Motor neuron (in vitro differentiated cells): ENCODE results near the gene PAX5. TPM values are rescaled to one million over a fixed set of nuclear protein-coding genes. Genes with fewer than 3 reads are reported as not detected.

Source experiments
- ATAC-seq, 8 experiments: fragments of 200-7000 bp; cut with Tn5 transposase; replicated peaks in 6 of 8; 2 replicates each; pipeline ENCODE4 v1.8.0; 2021; ENCODE audit warnings: mild to moderate bottlenecking in 8 of 8, moderate library complexity in 8 of 8
- H3K27ac ChIP-seq, 2 donors: fragments of 250-450 bp; sonication (Bioruptor Pico); 2 replicates each; pipeline ENCODE4 v1.9.0; 2021; ENCODE audit warnings: antibody characterized with exemption in 2 of 2, mild to moderate bottlenecking in 2 of 2, moderate library complexity in 1 of 2
- H3K4me1 ChIP-seq, 2 donors: fragments of 250-450 bp; sonication (Bioruptor Pico); replicated peaks in 1 of 2; 2 replicates each; pipeline ENCODE4 v1.6.1; 2021; ENCODE audit warnings: antibody characterized with exemption in 2 of 2, mild to moderate bottlenecking in 2 of 2, moderate library complexity in 1 of 2
- H3K4me3 ChIP-seq, 5 donors: fragments of 250-450 bp; sonication (Bioruptor Pico); 2 replicates each; pipeline ENCODE4 v1.9.0; 2021; ENCODE audit warnings: antibody characterized with exemption in 5 of 5, mild to moderate bottlenecking in 5 of 5, moderate library complexity in 4 of 5
- WGBS, 10 experiments: fragments of 450-650 bp; shearing (Covaris generic); methylation state at CpG; one replicate each; pipeline ENCODE4 v1.0.0; 2022; 5-methylcytosine and 5-hydroxymethylcytosine counted together
- in situ Hi-C, 9 experiments: fragments of 400-800 bp; cut with MboI; loops; one replicate each; pipeline ENCODE4 v1.15.0; 2021; ENCODE audit warnings: low sequenced_read_pairs in 9 of 9, low pct_unique_long_range_greater_than_20kb in 2 of 9; ENCODE audit not compliant: unreplicated experiment in 9 of 9
- total RNA-seq, 8 experiments: library from RNA; unstranded; fragments of 300-600 nt; gene quantifications; 2 replicates each; pipeline versions ENCODE4 v1.2.3 to v1.2.4, GENCODE V29; 2022

Gene PAX5
- total RNA-seq, 8 experiments from 2014 or later = 0.09 to 1.5 (median 0.61) TPM

GRCh38 chr9:36949466-36949865, 84.6 kb downstream of the PAX5 start:
- H3K4me1 ChIP-seq = no peaks in the 10 kb centered on the region
- H3K27ac ChIP-seq = no peak overlapping the region
- no peak for ATAC-seq
- H3K4me3 ChIP-seq = no peak overlapping the region
- WGBS, 10 experiments = 31 to 100% (median 57%) methylated on average over 2 to 5 of the region's 6 CpGs; no CpG with 5 or more reads in 2 of the 10 experiments
- in situ Hi-C loops = no loop called here

- Histone ChIP-seq H3K4me1 (no peaks in the 10 kb centered on the region), H3K27ac (no peak overlapping the region), H3K4me3 (no peak overlapping the region)
- in situ Hi-C loops = no loop called here
- 22 to 93% (median 75%) methylated on average over 3 to 10 of the region's 13 CpGs; no CpG with 5 or more reads in 5 of the 10 experiments for WGBS, 10 experiments
- no peak for ATAC-seq
Measured at GRCh38 chr9:36948051-36948450, 86.0 kb downstream of the PAX5 start.

- Histone ChIP-seq H3K4me3 (no peak overlapping the region), H3K4me1 (no peaks in the 10 kb centered on the region), H3K27ac (no peak overlapping the region)
- WGBS, 10 experiments = 67 to 79% (median 75%) methylated on average over 4 to 5 of the region's 5 CpGs; no CpG with 5 or more reads in 6 of the 10 experiments
- in situ Hi-C loops = no loop called here
- ATAC-seq = no peak
Measured at GRCh38 chr9:36946653-36947052, 87.4 kb downstream of the PAX5 start.

GRCh38 chr9:36945999-36946398, 88.1 kb downstream of the PAX5 start:
- in situ Hi-C loops = no loop called here
- Histone ChIP-seq H3K4me3 (no peak overlapping the region), H3K4me1 (no peaks in the 10 kb centered on the region), H3K27ac (no peak overlapping the region)
- WGBS, 10 experiments = 0 to 63% (median 39%) methylated on average over 1 to 6 of the region's 14 CpGs; no CpG with 5 or more reads in 6 of the 10 experiments
- ATAC-seq = no peak

- no peak overlapping the region for H3K27ac ChIP-seq
- WGBS, 10 experiments = 65 to 100% (median 92%) methylated on average over 1 to 5 of the region's 8 CpGs; no CpG with 5 or more reads in 2 of the 10 experiments
- peaks cover 5 to 30% of the 10 kb centered on the region in 2 donors for H3K4me1 ChIP-seq
- in situ Hi-C loops = no loop called here
- no peak overlapping the region for H3K4me3 ChIP-seq
- no peak for ATAC-seq
Measured at GRCh38 chr9:36942891-36943290, 91.2 kb downstream of the PAX5 start.

GRCh38 chr9:36941441-36941840, 92.6 kb downstream of the PAX5 start:
- no peak for ATAC-seq
- WGBS, 10 experiments = 67 to 100% (median 87%) methylated on average over 1 to 3 of the region's 6 CpGs; no CpG with 5 or more reads in 7 of the 10 experiments

GRCh38 chr9:36940881-36941280, 93.2 kb downstream of the PAX5 start:
- in situ Hi-C loops = no loop called here
- Histone ChIP-seq H3K4me3 (no peak overlapping the region), H3K4me1 (peaks cover 5 to 30% of the 10 kb centered on the region in 2 donors), H3K27ac (peak overlapping the region in 1 of 2 donors; percentile 27)
- ATAC-seq = peak in 2 of 8 experiments; percentile 36 to 46
- 24 to 91% (median 77%) methylated on average over 1 to 7 of the region's 7 CpGs for WGBS, 10 experiments

More at GRCh38 chr9:36941441-36941840, 92.6 kb downstream of the PAX5 start:
- Histone ChIP-seq H3K4me3 (no peak overlapping the region), H3K4me1 (peaks cover 5 to 30% of the 10 kb centered on the region in 2 donors), H3K27ac (no peak overlapping the region)
- in situ Hi-C loops = no loop called here

GRCh38 chr9:36940500-36940853, 93.6 kb downstream of the PAX5 start:
- H3K4me1 ChIP-seq = peaks cover 5 to 30% of the 10 kb centered on the region in 2 donors
- peak overlapping the region in 1 of 2 donors; percentile 27 for H3K27ac ChIP-seq
- in situ Hi-C loops = no loop called here
- peak in 4 of 8 experiments; percentile 40 to 54 (median 47) for ATAC-seq
- H3K4me3 ChIP-seq = no peak overlapping the region
- 77 to 100% (median 95%) methylated on average over 1 to 5 of the region's 7 CpGs; no CpG with 5 or more reads in 4 of the 10 experiments for WGBS, 10 experiments

GRCh38 chr9:36939655-36940499, 94.2 kb downstream of the PAX5 start:
- peak overlapping the region in 1 of 2 donors; percentile 27 for H3K27ac ChIP-seq
- ATAC-seq = peak in 6 of 8 experiments; percentile 61 to 86 (median 72)
- in situ Hi-C loops = no loop called here
- H3K4me3 ChIP-seq = no peak overlapping the region
- peaks cover 5 to 30% of the 10 kb centered on the region in 2 donors for H3K4me1 ChIP-seq
- 31 to 100% (median 72%) methylated on average over 4 to 15 of the region's 28 CpGs for WGBS, 10 experiments

GRCh38 chr9:36939214-36939613, 94.9 kb downstream of the PAX5 start:
- H3K27ac ChIP-seq = no peak overlapping the region
- in situ Hi-C loops = no loop called here
- no peak for ATAC-seq
- H3K4me3 ChIP-seq = no peak overlapping the region
- 23 to 100% (median 68%) methylated on average over 1 to 5 of the region's 5 CpGs; no CpG with 5 or more reads in 2 of the 10 experiments for WGBS, 10 experiments
- peaks cover 5 to 30% of the 10 kb centered on the region in 2 donors for H3K4me1 ChIP-seq

- in situ Hi-C loops = no loop called here
- ATAC-seq = no peak
- no peak overlapping the region for H3K27ac ChIP-seq
- 11 to 80% (median 28%) methylated on average over 1 to 6 of the region's 6 CpGs; no CpG with 5 or more reads in 1 of the 10 experiments for WGBS, 10 experiments
- no peak overlapping the region for H3K4me3 ChIP-seq
- H3K4me1 ChIP-seq = peaks cover 5 to 30% of the 10 kb centered on the region in 2 donors
Measured at GRCh38 chr9:36938617-36939016, 95.5 kb downstream of the PAX5 start.

GRCh38 chr9:36937951-36938350, 96.1 kb downstream of the PAX5 start:
- ATAC-seq = peak in 1 of 8 experiments; percentile 12
- Histone ChIP-seq H3K4me1 (peaks cover 5 to 30% of the 10 kb centered on the region in 2 donors), H3K4me3 (no peak overlapping the region), H3K27ac (no peak overlapping the region)
- WGBS, 10 experiments = 0 to 83% (median 64%) methylated on average over 2 to 4 of the region's 4 CpGs; no CpG with 5 or more reads in 1 of the 10 experiments
- in situ Hi-C loops = no loop called here

GRCh38 chr9:36937346-36937745, 96.7 kb downstream of the PAX5 start:
- in situ Hi-C loops = no loop called here
- H3K27ac ChIP-seq = no peak overlapping the region
- no peak for ATAC-seq
- H3K4me3 ChIP-seq = no peak overlapping the region
- WGBS, 10 experiments = 0 to 86% (median 70%) methylated on average over 1 to 6 of the region's 7 CpGs; no CpG with 5 or more reads in 4 of the 10 experiments
- peaks cover 5 to 30% of the 10 kb centered on the region in 2 donors for H3K4me1 ChIP-seq
